ENCODE measurements around the gene DXO.
"Not testable (repeated sequence)": the region's sequence is repeated elsewhere in the genome, so short reads cannot be mapped to it uniquely, and the experiment has no call there.

DXO gene

GRCh38 chr6:31945154-31945506, 26.8 kb downstream of the DXO start:
- DNase-seq (ENCODE audit: low spot score) = no peak
- Histone ChIP-seq H3K27ac (peak overlapping the region; percentile 86 to 93), H3K4me3 (peak overlapping the region; percentile 57)
- TF ChIP-seq CTCF (IDR thresholded peaks at IDR 0.05) = no peak

- no peak for TF ChIP-seq CTCF (IDR thresholded peaks at IDR 0.05)
- no peak overlapping the region for H3K27ac ChIP-seq
- H3K4me3 ChIP-seq = no peak overlapping the region
- DNase-seq (ENCODE audit: low spot score) = no peak
These were observed 28.2 kb downstream of the DXO start for GRCh38 chr6:31943742-31944141.

GRCh38 chr6:31940256-31940664, 31.7 kb downstream of the DXO start:
- Histone ChIP-seq H3K4me3 (no peak overlapping the region), H3K27ac (no peak overlapping the region)
- TF ChIP-seq CTCF (IDR thresholded peaks at IDR 0.05) = no peak
- no peak for DNase-seq (ENCODE audit: low spot score)

GRCh38 chr6:31935823-31936222, 36.1 kb downstream of the DXO start:
- no peak overlapping the region for H3K4me3 ChIP-seq
- no peak overlapping the region for H3K27ac ChIP-seq
- DNase-seq (ENCODE audit: low spot score) = no peak
- TF ChIP-seq CTCF (IDR thresholded peaks at IDR 0.05) = no peak

- no peak for TF ChIP-seq CTCF (IDR thresholded peaks at IDR 0.05)
- no peak overlapping the region for H3K4me3 ChIP-seq
- DNase-seq (ENCODE audit: low spot score) = no peak
These were observed 36.9 kb downstream of the DXO start for GRCh38 chr6:31935021-31935420.

GRCh38 chr6:31933537-31933936, 38.4 kb downstream of the DXO start:
- TF ChIP-seq CTCF (IDR thresholded peaks at IDR 0.05) = no peak
- Histone ChIP-seq H3K4me3 (no peak overlapping the region), H3K27ac (no peak overlapping the region)
- DNase-seq (ENCODE audit: low spot score) = no peak

More at GRCh38 chr6:31935021-31935420, 36.9 kb downstream of the DXO start:
- H3K27ac ChIP-seq = no peak overlapping the region

- H3K27ac ChIP-seq; H3K4me3 ChIP-seq; DNase-seq (ENCODE audit: low spot score): not testable (repeated sequence)
These were observed 39.8 kb downstream of the DXO start for GRCh38 chr6:31932137-31932536.

GRCh38 chr6:31930962-31931361, 41.0 kb downstream of the DXO start:
- TF ChIP-seq CTCF (IDR thresholded peaks at IDR 0.05) = no peak
- no peak for DNase-seq (ENCODE audit: low spot score)
- no peak overlapping the region for H3K4me3 ChIP-seq
- no peak overlapping the region for H3K27ac ChIP-seq
